Measurements from ENCODE around the gene PRKCE. TPM values are rescaled to one million over a fixed set of nuclear protein-coding genes. Genes with fewer than 3 reads are reported as not detected.

Gene PRKCE
- total RNA-seq, 5 donors from 2014 or later (not counting 1 experiment from before 2014, with no cell fraction given): 16.5 to 29.8 (median 23.4) TPM

- DNase-seq (no peak), ATAC-seq (replicated peaks in 1 of 4) (no peak)
- H3K4me1 Mint-ChIP-seq: peaks cover 0 to 2% (median 0%) of the 10 kb centered on the region in 3 donors
- no peak overlapping the region for H3K27ac Mint-ChIP-seq
- H3K4me3 ChIP-seq (ENCODE audit: control insufficient read depth in 1 of 2, extremely low read depth in 1 of 2, low read length in 1 of 2): no peak overlapping the region
- no peaks in the 10 kb centered on the region for H3K36me3 ChIP-seq (ENCODE audit: control insufficient read depth in 2 of 2, extremely low read depth in 1 of 2, insufficient read depth in 1 of 2, low read length in 1 of 2)
- H3K4me3 Mint-ChIP-seq: no peak overlapping the region
- no peak overlapping the region for H3K27ac ChIP-seq (ENCODE audit: low read length)
- no peaks in the 10 kb centered on the region for H3K9me3 Mint-ChIP-seq
- H3K27me3 Mint-ChIP-seq: no peaks in the 10 kb centered on the region
- H3K27me3 ChIP-seq (replicated peaks in 1 of 2; ENCODE audit: control insufficient read depth in 2 of 2, extremely low read depth in 1 of 2, insufficient read depth in 2 of 2, low read length in 1 of 2): no peaks in the 10 kb centered on the region
- H3K36me3 Mint-ChIP-seq: peaks cover 11% of the 10 kb centered on the region
- H3K4me1 ChIP-seq (ENCODE audit: control insufficient read depth in 1 of 2, extremely low read depth in 1 of 2, insufficient read depth in 2 of 2, low read length in 2 of 2): no peaks in the 10 kb centered on the region
- ChIA-PET POLR2A (no interaction called here), CTCF (no interaction called here)
- H3K9me3 ChIP-seq: no peaks in the 10 kb centered on the region
- WGBS (ENCODE audit: insufficient coverage): no CpG with 5 or more reads among the region's 2 CpGs
Measured at GRCh38 chr2:45902781-45903375, 251.4 kb downstream of the PRKCE start.

GRCh38 chr2:45904267-45904945 is 252.9 kb downstream of the PRKCE start:
- no peak for DNase-seq
- Mint-ChIP-seq H3K9me3 (no peaks in the 10 kb centered on the region), H3K4me3 (no peak overlapping the region), H3K4me1 (peaks cover 0 to 2% (median 0%) of the 10 kb centered on the region in 3 donors), H3K27ac (no peak overlapping the region), H3K27me3 (no peaks in the 10 kb centered on the region), H3K36me3 (peaks cover 11% of the 10 kb centered on the region)
- H3K27me3 ChIP-seq (replicated peaks in 1 of 2; ENCODE audit: control insufficient read depth in 2 of 2, extremely low read depth in 1 of 2, insufficient read depth in 2 of 2, low read length in 1 of 2): no peaks in the 10 kb centered on the region
- 75% methylated on average over 8 of the region's 15 CpGs for whole genome bisulfite sequencing (ENCODE audit: insufficient coverage)
- H3K27ac ChIP-seq (ENCODE audit: low read length): no peak overlapping the region
- no peak overlapping the region for H3K4me3 ChIP-seq (ENCODE audit: control insufficient read depth in 1 of 2, extremely low read depth in 1 of 2, low read length in 1 of 2)
- H3K9me3 ChIP-seq: no peaks in the 10 kb centered on the region
- POLR2A ChIA-PET: no interaction called here
- CTCF ChIA-PET: no interaction called here
- no peaks in the 10 kb centered on the region for H3K36me3 ChIP-seq (ENCODE audit: control insufficient read depth in 2 of 2, extremely low read depth in 1 of 2, insufficient read depth in 1 of 2, low read length in 1 of 2)
- no peak for ATAC-seq (replicated peaks in 1 of 4)
- H3K4me1 ChIP-seq (ENCODE audit: control insufficient read depth in 1 of 2, extremely low read depth in 1 of 2, insufficient read depth in 2 of 2, low read length in 2 of 2): no peaks in the 10 kb centered on the region

GRCh38 chr2:45904946-45905631 is 253.6 kb downstream of the PRKCE start:
- no peaks in the 10 kb centered on the region for H3K9me3 ChIP-seq
- Mint-ChIP-seq H3K4me1 (peaks cover 0 to 8% (median 0%) of the 10 kb centered on the region in 3 donors), H3K27ac (no peak overlapping the region), H3K36me3 (peaks cover 11% of the 10 kb centered on the region), H3K9me3 (no peaks in the 10 kb centered on the region), H3K4me3 (no peak overlapping the region), H3K27me3 (no peaks in the 10 kb centered on the region)
- ChIA-PET CTCF (no interaction called here), POLR2A (no interaction called here)
- DNase-seq: no peak
- H3K27ac ChIP-seq (ENCODE audit: low read length): no peak overlapping the region
- no peak overlapping the region for H3K4me3 ChIP-seq (ENCODE audit: control insufficient read depth in 1 of 2, extremely low read depth in 1 of 2, low read length in 1 of 2)
- no peaks in the 10 kb centered on the region for H3K4me1 ChIP-seq (ENCODE audit: control insufficient read depth in 1 of 2, extremely low read depth in 1 of 2, insufficient read depth in 2 of 2, low read length in 2 of 2)
- no peaks in the 10 kb centered on the region for H3K36me3 ChIP-seq (ENCODE audit: control insufficient read depth in 2 of 2, extremely low read depth in 1 of 2, insufficient read depth in 1 of 2, low read length in 1 of 2)
- ATAC-seq (replicated peaks in 1 of 4): no peak
- WGBS (ENCODE audit: insufficient coverage): 96% methylated on average over 7 of the region's 8 CpGs
- H3K27me3 ChIP-seq (replicated peaks in 1 of 2; ENCODE audit: control insufficient read depth in 2 of 2, extremely low read depth in 1 of 2, insufficient read depth in 2 of 2, low read length in 1 of 2): no peaks in the 10 kb centered on the region

- ATAC-seq (replicated peaks in 1 of 4): no peak
- no peaks in the 10 kb centered on the region for H3K9me3 Mint-ChIP-seq
Measured at GRCh38 chr2:45905632-45905958, 254.1 kb downstream of the PRKCE start.

DNA sequence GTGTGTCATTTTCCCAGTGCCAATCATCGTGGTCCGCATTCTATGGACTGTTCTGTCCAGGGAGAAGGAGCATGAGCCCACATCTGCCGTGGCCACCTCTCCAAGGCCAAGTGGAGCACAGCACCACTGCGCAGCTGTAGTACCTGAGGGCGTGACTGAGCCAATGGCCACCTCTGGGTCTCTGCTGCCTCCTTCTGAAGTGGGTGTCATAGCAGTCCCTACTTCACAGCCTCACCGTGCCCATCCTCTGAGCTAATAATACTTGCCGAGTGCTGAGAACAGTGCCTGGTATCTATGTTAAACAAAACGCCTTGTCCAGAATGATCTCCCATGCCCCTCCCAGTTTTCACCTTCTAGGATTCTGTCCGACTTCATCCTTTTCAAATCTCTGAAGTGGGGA is 256.1 kb downstream of the PRKCE start:
- Histone ChIP-seq H3K27ac (ENCODE audit: low read length) (no peak overlapping the region), H3K4me3 (ENCODE audit: control insufficient read depth in 1 of 2, extremely low read depth in 1 of 2, low read length in 1 of 2) (no peak overlapping the region), H3K4me1 (ENCODE audit: control insufficient read depth in 1 of 2, extremely low read depth in 1 of 2, insufficient read depth in 2 of 2, low read length in 2 of 2) (no peaks in the 10 kb centered on the region), H3K9me3 (no peaks in the 10 kb centered on the region), H3K36me3 (ENCODE audit: control insufficient read depth in 2 of 2, extremely low read depth in 1 of 2, insufficient read depth in 1 of 2, low read length in 1 of 2) (no peaks in the 10 kb centered on the region), H3K27me3 (replicated peaks in 1 of 2; ENCODE audit: control insufficient read depth in 2 of 2, extremely low read depth in 1 of 2, insufficient read depth in 2 of 2, low read length in 1 of 2) (no peaks in the 10 kb centered on the region)
- ChIA-PET CTCF (no interaction called here), POLR2A (no interaction called here)
- Mint-ChIP-seq H3K36me3 (no peaks in the 10 kb centered on the region), H3K4me3 (no peak overlapping the region), H3K27ac (no peak overlapping the region), H3K27me3 (no peaks in the 10 kb centered on the region), H3K9me3 (no peaks in the 10 kb centered on the region), H3K4me1 (peaks cover 0 to 10% (median 0%) of the 10 kb centered on the region in 3 donors)
- DNase-seq (no peak), ATAC-seq (replicated peaks in 1 of 4) (no peak)
- WGBS (ENCODE audit: insufficient coverage): 83% methylated on average over 5 of the region's 9 CpGs

More at GRCh38 chr2:45905632-45905958, 254.1 kb downstream of the PRKCE start:
- Histone ChIP-seq H3K9me3 (no peaks in the 10 kb centered on the region), H3K27ac (ENCODE audit: low read length) (no peak overlapping the region), H3K36me3 (ENCODE audit: control insufficient read depth in 2 of 2, extremely low read depth in 1 of 2, insufficient read depth in 1 of 2, low read length in 1 of 2) (no peaks in the 10 kb centered on the region), H3K27me3 (replicated peaks in 1 of 2; ENCODE audit: control insufficient read depth in 2 of 2, extremely low read depth in 1 of 2, insufficient read depth in 2 of 2, low read length in 1 of 2) (no peaks in the 10 kb centered on the region), H3K4me1 (ENCODE audit: control insufficient read depth in 1 of 2, extremely low read depth in 1 of 2, insufficient read depth in 2 of 2, low read length in 2 of 2) (no peaks in the 10 kb centered on the region), H3K4me3 (ENCODE audit: control insufficient read depth in 1 of 2, extremely low read depth in 1 of 2, low read length in 1 of 2) (no peak overlapping the region)
- H3K27me3 Mint-ChIP-seq: no peaks in the 10 kb centered on the region
- no peak overlapping the region for H3K4me3 Mint-ChIP-seq
- H3K4me1 Mint-ChIP-seq: peaks cover 0 to 10% (median 0%) of the 10 kb centered on the region in 3 donors
- POLR2A ChIA-PET: no interaction called here
- CTCF ChIA-PET: no interaction called here
- H3K27ac Mint-ChIP-seq: no peak overlapping the region
- WGBS (ENCODE audit: insufficient coverage): 80% methylated on average over 1 of the region's 5 CpGs
- DNase-seq: no peak
- peaks cover 11% of the 10 kb centered on the region for H3K36me3 Mint-ChIP-seq

DNA sequence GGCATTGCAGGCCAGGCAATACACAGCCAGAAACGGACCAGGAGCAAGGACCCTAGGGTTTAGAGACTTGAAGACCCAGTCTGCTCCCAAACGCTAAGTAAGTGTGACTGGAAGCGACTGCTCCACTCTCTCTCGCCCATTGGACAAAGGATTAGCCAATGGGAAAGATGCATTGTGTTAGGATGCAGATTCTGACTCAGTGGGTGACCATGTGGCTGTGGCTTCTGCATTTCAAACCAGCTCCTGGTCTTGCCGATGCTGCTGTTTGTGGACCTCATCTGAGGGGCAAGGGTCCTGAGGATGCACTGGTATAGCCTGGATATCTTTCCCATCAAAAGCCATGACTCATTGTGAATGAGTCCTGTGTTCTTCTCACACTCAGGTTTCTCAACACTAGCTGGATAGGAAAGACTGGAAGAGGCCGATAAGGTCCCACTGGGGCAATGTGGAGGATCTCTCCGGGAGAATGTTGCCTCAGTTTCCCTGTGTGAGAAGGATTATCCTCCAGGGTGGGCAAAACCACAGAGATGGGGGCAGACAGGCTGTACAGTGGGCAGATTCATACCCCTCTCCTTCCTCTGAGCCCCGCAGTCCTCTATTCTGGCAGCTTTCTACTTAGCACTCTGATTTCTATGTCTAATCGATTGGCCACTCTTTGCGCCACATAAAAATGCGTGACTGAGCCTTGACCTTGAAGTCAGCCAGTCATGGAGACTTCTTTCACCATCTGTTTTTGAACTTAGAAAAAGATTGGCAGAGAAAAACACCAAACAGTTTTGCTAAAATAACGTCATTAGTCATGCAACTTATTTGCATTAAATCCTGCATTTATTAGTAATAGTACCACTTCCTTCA is 257.1 kb downstream of the PRKCE start:
- CTCF ChIA-PET: no interaction called here

More for the DNA sequence above, 257.1 kb downstream of the PRKCE start:
- DNase-seq (no peak), ATAC-seq (replicated peaks in 1 of 4) (no peak)
- H3K9me3 ChIP-seq: no peaks in the 10 kb centered on the region
- no peak overlapping the region for H3K27ac ChIP-seq (ENCODE audit: low read length)
- no peaks in the 10 kb centered on the region for H3K9me3 Mint-ChIP-seq
- no peaks in the 10 kb centered on the region for H3K36me3 Mint-ChIP-seq
- no peak overlapping the region for H3K4me3 Mint-ChIP-seq
- no peak overlapping the region for H3K4me3 ChIP-seq (ENCODE audit: control insufficient read depth in 1 of 2, extremely low read depth in 1 of 2, low read length in 1 of 2)
- peaks cover 0 to 10% (median 0%) of the 10 kb centered on the region in 3 donors for H3K4me1 Mint-ChIP-seq
- no peaks in the 10 kb centered on the region for H3K27me3 Mint-ChIP-seq
- H3K27ac Mint-ChIP-seq: no peak overlapping the region
- H3K27me3 ChIP-seq (replicated peaks in 1 of 2; ENCODE audit: control insufficient read depth in 2 of 2, extremely low read depth in 1 of 2, insufficient read depth in 2 of 2, low read length in 1 of 2): no peaks in the 10 kb centered on the region
- no peaks in the 10 kb centered on the region for H3K36me3 ChIP-seq (ENCODE audit: control insufficient read depth in 2 of 2, extremely low read depth in 1 of 2, insufficient read depth in 1 of 2, low read length in 1 of 2)
- POLR2A ChIA-PET: interaction anchor here in 1 of 2 donors (0.6 kb wide), 1 partner anchor 104 kb away, joined by 4 read pairs; no protein-coding TSS in a partner anchor
- 80% methylated on average over 8 of the region's 12 CpGs for WGBS (ENCODE audit: insufficient coverage)
- H3K4me1 ChIP-seq (ENCODE audit: control insufficient read depth in 1 of 2, extremely low read depth in 1 of 2, insufficient read depth in 2 of 2, low read length in 2 of 2): no peaks in the 10 kb centered on the region
